Stimulated activated naive CD4-positive, alpha-beta T cell (primary cell): Measurements from ENCODE around the gene RBM23.
A peak's percentile ranks its signal among the peaks of the same experiment; 100 is the strongest.
"Not testable (repeated sequence)": the region's sequence is repeated elsewhere in the genome, so short reads cannot be mapped to it uniquely, and the experiment has no call there.

ENCODE experiments used
- DNase-seq, 6 experiments: peaks; one replicate each; lab custom pipeline; 2025; lab: John Stamatoyannopoulos, UW

Gene RBM23

DNA sequence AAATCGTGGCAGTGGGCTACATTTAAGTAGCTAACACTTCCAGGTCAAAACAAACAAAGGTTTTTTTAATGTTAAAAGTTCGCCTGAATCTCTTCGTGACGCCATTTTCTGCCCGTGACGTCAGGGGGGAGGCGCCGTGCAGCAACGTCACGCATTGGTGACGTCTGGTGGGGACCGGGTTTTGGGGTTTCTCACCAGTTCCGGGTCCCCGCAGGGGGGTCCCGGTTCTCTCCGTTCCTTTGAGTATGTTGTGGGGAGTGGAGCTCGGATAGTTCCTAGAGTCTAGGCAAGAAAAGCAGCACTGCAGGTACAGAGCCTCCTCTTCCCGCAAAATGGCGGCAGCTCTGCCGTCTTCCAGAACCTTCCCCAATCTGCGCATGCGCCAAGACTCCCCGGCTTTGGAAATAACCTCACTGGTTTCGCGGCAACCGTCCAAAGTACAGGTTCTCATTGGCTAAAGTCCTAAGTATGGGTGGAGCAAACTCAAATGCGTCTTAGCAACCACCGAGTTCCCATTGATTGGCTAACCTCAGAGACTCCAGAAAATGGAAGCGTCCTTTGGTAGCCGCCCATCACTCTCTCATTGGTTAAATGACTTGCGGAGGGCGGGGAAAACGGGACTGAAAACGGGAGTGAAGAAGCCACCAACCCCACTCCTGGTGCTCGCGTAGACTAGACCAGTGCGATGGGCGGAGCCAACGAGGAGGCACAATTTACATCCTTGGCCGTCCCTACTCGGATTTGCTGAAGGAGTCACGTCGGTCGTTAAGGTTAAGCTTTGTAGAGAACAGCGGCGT, at the start of gene RBM23:
TSS of gene RBM23 (minus strand) at position 346 of the 797 bp plus-strand sequence.
- DNase-seq, result peak; percentile 99 to 100 (median 100)

DNA sequence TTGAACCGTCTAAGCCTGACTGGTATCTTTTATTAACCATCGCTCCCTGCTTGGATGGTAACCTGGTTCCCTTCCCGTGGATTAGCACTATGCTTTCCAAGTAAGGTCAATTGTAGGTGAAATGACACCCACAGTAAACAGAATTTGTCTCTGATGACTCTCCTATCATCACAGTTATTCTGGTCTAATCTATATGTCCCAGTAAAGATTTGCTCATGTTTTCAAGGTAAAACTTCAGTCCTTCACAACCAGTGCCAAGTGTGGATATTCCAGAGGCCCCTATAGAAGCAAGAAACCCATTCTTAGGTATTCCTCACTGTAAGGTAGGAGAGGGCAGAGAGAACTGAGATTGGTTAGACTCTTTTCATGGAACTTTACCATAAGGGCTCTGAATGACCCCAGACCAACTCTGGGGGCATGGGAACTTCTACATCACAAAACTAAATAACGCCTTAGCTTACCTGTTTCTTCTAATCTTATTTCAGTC, 47.9 kb upstream of the RBM23 start:
- DNase-seq, result no peak

DNA sequence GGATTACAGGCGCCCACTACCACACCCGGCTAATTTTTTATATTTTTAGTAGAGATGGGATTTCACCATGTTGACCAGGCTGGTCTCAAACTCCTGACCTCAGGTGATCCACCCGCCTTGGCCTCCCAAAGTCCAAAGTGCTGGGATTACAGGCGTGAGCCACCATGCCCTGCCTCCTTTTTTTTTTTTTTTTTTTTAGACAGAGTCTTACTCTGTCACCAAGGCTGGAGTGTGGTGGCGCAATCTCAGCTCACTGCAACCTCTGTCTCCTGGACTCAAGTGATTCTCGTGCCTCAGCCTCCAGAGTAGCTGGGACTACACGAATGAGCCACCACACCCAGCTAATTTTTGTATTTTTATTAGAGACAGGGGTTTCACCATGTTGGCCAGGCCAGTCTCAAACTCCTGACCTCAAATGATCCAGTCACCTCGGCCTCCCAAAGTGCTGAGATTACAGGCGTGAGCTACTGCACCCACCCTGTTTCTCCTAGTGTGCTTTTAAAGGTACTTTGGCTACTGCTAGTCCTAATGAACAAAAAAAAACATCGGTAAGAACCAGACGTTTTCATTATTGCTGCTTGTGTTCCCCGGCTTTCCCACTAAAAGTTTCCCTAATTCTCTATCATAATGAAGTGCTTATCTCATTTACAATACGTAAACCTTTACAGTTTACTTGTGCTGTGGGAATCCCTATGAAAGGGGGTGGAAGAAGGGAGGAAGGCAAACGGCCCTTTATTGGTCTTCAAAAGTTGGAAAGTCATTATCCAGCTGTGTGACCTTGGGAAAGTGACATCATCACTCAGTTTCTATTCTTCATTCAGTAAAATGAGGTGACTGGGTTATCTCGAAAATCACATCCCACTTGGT, 47.2 kb upstream of the RBM23 start:
- not testable (repeated sequence) for DNase-seq

DNA sequence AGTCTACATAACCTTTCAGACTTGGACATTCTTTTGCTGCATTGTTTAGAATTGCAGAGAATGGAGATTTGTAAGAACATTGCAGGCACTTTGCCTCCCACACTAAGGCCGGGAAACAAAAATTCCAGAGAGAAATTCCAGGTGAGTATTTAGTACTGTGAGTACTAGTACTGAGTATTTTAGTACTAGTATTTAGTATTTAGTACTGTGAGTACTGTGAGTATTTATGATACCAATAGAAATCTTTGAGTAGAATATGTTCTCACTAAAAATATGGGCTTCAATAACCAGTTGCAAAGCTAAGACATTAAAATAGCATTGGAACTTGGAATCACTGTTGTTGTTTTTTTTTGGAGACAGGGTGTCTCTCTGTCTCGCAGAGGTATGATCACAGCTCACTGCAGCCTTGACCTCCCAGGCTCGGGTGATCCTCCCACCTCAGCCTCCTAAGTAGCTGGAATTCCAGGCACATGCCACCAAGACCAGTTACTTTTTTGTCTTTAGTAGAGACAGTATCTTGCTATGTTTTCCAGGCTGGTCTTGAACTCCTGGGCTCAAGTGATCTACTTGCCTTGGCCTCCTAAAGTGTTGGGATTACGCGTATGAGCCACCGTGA, 43.2 kb upstream of the RBM23 start:
- DNase-seq, result no peak

DNA sequence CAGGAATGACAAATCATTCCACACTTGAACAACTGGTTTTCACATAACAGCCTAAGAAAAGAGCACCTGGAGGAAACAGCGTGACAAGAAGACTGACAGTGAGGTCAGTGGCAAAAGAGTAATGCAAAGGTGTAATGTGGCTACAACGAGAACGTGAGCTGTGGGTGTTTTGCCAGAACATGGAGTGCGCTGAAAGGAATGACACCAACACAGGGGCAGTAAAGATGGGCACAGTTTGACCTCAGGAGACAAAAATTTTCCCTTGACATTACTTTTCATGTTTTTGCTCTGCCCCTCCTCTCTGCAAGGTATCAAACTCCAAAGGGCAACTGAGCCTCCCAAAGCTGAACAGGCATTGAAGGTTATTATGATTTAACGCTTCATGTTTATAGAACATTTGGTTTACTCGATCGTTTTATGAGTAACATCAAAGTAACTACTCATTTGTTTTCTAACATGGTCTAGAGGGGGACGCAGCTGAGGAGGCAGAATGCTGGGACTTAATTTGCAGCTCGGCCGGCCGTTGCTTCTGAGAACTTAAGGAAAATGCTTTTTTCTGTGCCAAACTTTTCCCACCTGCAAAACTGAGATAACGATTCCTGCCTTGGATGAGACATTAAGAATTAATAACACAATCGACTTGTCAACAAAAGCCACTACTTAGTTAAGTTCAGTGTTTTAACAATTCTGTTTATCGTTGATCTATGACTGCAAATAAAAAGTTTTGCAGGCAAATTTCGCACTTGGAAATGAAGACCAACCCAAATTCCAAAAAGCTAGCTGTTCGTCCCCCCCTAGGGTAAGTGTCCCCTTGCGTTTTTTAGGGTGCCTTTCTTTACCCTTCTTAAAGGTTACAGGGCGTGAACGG, 37.0 kb upstream of the RBM23 start:
- DNase-seq, result no peak

DNA sequence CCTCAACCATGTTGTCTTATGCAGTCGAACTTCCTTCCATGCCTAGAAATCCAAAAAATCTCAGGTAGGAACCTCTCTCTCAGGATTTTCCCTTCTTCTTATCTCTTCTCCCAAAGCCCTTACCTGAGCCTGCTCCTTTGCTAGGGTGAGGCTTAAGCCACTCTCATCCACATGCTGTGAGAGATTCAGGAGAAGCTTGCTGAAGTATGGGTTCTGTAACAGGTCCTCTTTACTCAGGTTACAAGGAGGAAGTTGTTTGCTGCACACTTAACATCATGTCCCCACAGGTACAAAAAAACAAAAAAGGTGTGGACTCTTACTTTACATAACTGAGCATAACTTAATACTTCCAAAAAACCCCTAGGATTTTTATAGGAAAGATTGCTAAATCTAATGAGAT, 33.5 kb upstream of the RBM23 start:
- DNase-seq, result no peak

DNA sequence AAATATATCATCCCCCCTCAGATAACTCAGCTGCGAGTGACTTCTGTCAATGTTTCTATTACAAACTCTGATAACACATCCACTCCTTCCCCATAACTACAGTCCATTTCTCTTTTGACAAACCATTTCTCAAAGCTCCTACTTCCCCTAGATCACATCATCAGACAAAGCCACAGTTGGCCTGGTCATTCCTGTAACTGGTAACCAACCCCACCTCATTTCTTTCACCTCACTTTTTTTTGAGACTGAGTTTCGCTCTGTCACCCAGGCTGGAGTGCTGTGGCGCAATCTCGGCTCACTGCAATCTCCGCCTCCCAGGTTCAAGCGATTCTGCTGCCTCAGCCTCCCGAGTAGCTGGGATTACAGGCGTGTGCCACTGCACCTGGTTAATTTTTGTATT, 32.8 kb upstream of the RBM23 start:
- DNase-seq, result not testable (repeated sequence)

DNA sequence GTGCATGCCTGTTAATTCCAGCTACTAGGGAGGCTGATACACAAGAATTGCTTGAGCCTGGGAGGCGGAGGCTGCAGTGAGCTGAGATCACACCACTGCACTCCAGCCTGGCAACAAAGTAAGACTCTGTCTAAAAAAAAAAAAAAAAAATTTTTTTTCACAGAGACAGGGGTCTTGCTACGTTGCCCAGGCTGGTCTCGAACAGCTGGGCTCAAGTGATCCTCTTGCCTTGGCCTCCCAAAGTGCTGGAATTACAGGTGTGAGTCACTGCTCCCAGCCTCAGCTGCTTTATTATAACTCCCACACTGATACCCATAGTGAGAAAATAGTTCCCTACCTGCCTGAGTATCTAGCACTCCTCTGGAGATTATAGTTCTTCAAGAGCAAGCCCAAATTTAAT, 26.7 kb upstream of the RBM23 start:
- DNase-seq, result no peak

DNA sequence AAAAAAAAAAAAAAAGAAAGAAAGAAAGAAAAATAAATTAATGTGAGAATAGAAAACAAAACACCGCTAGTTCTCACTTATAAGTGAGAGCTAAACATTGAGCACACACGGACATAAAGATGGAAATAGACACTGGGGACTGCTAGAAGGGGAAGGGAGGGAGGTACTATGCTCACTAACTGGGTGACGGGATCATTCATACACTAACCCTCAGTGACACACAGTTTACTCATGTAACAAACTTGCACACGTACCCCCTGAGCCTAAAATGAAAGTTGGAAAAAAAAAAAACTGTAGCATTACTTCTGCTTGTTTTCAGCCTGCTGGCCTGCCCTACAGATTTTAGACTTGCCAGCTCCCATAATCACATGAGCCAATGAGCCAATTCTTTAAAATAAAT, 20.7 kb upstream of the RBM23 start:
- no peak for DNase-seq

DNA sequence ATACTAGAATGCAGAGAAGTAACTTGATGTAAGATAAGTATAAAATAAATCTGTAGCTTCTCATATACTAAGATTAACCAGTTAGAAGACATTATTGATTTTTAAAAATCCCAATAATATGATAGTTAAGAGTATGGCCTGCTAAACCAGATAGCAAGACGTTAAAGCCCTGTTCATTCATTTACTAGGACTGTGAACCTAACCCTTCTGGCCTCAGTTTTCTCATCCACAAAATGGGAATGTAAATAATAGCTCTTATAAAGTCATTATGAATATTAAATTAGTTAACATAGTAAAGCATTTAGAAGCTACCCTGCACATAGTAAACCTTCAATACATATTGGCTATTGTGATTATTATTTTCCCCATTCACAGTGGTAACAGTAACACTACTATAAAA, 16.2 kb upstream of the RBM23 start:
- DNase-seq, result no peak

DNA sequence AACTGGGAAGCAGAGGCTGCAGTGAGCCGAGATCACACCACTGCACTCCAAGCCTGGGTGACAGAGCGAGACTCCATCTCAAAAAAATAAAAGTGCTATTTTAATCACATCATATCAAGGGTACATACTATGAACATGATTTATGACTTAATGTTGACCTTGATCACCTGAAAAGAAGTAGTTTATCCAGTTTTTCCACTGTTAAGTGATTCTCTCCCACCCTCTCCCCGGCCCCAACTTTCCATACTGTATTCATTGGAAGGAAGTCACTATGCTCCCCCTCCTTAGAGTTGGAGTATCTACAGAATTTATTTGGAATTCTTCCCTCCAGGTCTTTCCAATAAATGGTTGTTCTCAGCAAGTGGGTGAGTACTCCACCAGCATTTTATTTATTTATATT, 13.2 kb upstream of the RBM23 start:
- no peak for DNase-seq

DNA sequence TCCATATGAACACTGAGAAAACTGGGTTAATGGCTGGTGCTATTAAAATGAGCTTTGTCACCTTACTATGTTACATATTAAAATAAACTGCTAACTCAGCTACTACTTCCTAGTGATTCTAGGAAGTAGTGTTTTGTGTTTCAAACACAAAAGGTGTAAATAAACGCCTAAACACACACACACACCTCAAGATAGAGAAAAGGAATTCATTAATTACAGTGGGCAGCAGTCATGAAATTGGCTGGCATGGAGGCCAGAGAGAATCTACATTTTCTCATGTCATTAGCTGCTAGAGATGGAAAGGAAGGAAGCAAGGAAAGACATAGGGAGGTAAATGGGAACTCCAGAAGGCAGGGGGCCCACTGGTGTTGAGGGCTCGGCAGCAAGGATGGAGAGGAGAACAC, 11.0 kb upstream of the RBM23 start:
- DNase-seq, result peak in 1 of 6 experiments; percentile 82

DNA sequence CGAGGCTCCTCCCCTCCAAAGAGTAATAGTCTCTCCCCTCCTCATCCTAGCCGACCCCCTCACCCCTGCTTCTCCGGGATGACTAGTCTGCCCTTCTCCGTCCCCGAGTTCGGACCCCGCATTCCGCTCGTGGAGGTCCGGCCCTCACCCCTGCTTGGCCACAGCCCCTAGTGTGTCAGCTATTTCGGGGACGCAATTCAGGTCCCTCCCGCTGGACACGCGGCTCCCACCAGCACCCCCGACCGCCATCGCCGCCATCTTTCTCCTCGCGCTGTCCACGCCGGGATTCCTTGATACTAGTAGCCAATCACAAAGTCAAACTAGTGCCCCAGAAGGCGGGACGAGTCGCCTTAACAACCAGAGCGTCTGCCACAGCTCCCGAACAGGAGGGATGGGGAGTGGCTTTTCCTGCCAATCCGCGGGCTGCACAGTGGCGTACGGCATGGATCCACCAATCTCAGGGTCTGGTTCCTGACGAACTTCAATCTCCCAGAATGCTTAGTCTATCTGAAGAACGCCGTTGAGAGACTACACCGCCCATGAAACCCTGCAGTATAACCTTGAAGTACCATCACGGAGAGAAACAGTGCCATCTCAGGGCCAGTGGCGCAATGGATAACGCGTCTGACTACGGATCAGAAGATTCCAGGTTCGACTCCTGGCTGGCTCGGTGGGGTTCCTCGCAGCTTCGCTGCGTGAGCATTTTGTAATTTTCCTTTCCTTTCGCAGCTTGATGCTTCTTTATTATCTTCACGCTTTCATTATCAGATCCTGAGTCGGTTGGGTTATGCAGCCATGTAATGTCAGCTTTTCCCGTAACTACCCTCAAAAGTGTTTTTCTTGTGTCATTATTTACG, 10.4 kb upstream of the RBM23 start, which contains the start of gene PRMT5:
TSS of gene PRMT5 (minus strand) at position 273 of the 857 bp plus-strand sequence. CDS start at position 258, 15 bp downstream.
- peak; percentile 91 to 98 (median 98) for DNase-seq

DNA sequence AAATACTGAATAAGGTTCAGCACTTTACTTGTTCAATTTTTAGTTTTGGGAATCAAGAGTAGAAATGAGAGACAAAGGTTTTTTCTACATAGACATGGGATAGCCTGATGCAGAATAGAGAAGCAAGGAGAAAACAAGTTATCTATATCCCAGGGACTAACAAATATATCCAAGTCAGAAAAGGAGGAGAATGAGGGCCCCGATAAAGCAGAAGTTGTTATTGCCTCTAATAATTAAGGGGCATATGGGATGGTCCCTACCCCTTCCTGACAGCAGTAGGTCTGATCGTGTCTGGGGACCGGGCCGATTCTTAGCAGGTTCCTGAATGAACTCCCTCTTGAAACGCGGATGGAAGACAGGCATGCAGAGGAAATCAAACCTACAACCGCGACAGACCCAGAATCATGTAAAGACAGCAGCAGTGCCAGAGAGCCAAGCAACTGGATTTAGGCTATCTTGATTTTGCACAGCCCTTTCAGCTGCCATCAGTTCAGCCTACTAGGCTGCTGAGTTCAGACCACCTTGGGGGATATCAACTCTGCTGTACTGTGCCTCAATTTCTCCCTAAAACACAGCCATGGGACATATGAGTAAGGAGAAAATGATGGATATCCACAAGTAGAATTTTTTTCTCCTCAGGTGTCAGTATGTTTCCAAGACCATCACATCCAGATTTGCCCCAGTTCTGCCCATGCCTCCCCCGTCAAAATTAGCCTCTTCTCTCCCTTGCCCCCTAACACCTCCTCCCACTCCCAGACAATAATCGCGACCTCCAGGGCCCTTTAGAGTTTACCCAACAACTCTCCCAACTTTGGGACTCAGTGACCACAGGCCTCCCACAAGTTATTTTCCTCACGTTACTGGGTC, 9.5 kb upstream of the RBM23 start:
- no peak for DNase-seq

DNA sequence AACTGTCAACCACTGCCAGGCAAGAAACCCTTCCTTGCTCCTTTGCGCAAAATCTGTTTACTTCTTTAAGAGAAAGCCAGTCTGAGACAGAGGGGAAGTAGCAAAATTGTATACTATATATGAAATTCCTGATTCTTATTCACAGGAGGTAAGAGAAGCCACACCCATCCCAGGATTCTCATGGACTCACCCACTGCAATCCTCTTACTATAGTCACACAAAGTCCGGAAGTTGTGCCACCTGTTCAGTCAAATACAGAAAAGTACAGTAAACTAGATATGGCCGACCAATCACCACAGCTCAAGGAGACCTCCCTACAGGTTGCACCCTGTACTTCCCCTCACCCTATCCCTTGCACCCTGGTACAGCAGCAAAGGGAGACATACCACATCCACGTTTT, 7.4 kb upstream of the RBM23 start:
- no peak for DNase-seq

DNA sequence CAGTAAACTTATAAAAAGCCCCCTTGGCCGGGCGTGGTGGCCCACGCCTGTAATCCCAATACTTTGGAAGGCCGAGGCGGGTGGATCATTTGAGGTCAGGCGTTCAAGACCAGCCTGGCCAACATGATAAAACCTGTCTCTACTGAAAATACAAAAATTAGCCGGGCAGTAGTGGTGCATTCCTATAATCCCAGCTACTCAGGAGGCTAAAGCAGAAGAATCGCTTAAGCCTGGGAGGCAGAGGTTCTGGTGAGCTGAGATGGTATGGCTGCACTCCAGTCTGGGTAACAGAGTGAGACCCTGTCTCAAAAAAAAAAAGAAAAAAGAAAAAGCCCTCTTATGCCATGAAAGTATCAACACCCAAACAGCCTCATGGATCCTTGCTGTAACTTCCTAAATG, 6.6 kb upstream of the RBM23 start:
- no peak for DNase-seq

DNA sequence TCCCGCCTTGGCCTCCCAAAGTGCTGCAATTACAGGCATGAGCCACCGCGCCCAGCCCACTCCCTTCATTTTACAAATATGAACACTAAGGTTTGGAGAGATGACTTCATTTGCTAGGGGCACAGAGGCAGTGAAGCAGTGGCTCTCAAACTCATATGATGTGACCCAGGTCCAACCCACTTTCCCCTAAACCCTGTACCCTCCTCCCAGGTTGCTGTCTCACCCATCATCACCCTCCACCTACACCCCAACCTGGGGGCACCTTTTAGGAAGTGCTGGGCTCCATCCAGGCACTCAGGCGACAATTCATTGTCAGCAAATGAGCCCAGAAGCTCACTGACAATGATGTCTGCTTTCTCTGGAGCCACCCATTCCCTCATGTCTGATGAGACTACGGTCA, 4.8 kb upstream of the RBM23 start:
- DNase-seq, result no peak

DNA sequence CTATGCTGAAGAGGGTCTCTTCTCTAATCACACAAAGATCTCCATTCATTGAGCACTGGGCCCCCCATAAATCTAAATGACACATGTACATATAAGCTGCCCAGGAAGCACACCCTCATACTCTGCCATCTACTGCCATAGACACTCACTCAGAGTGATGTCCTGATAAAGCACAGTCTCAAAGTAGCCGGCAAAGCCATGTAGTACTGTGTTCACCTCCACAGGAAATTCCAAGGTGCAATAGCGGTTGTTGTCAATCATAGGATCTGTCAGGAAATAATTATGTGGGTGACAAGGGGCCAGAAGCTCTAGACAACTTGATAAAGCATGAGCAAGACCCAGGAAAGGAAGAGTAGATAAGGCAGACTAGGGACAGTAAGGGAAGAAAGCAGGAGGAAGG, 3.3 kb upstream of the RBM23 start:
- DNase-seq, result no peak

DNA sequence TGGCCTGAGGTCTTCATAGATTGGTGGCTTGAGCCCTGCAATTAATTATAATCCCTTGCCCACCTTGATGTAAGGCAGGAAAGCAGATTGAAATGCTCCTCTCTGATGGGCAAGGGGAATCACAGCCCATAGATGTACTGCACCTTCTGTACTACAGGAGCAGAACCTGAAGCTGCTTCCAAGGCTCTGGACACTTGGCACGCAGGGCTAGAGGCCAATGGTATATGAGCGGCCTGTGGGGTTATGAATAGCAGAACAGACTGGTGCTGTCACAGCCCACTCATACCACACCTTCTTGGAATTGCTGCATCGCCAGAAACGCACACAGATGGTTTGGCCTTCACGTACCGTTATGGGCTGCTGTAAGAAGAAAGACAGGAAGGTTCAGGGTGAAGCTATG, 1.7 kb upstream of the RBM23 start:
- no peak for DNase-seq

DNA sequence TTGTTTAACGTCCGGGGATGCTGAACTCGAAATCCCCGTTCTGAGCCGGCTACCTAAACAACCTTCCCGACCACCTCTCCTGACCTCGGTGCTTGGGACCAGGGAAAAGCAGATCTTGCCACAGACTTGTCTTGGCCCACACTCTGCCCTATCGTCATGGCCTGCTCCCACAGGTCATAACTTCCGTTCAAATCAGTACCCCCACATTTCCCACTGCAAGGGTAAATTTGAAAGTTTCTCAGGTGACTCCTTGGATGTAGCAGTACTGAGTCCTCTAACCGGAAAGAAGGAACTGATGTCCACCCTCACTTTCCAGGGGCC, 612 bp upstream of the RBM23 start:
- no peak for DNase-seq
